T47D (cell line): ENCODE measurements around the gene SLC5A11.

ENCODE experiments used
- DNase-seq, 2 experiments: peaks; one replicate each; pipeline versions ENCODE4 v3.0.0 to v3.0.0-alpha.2; 2011 to 2012; ENCODE audit warnings: low read depth in 1 of 2, low spot score in 1 of 2
- JUND ChIP-seq: IDR thresholded peaks from 2 replicates; pipeline ENCODE4 v1.6.1; 2012; ENCODE audit warnings: low read depth
- in situ Hi-C: cut with HindIII; loops from 2 replicates; pipeline ENCODE4 v1.10.0; 2016; ENCODE audit warnings: low sequenced_read_pairs, low pct_unique_long_range_greater_than_20kb

Gene SLC5A11

GRCh38 chr16:24919536-24919935, 73.8 kb downstream of the SLC5A11 start:
- no peak for DNase-seq
- in situ Hi-C loops, result no loop called here
- no peak for TF ChIP-seq JUND

- TF ChIP-seq JUND, result no peak
- DNase-seq, result no peak
- in situ Hi-C loops, result no loop called here
Observed at GRCh38 chr16:24920568-24920967, 74.8 kb downstream of the SLC5A11 start.

- in situ Hi-C loops, result no loop called here
- DNase-seq, result no peak
- no peak for TF ChIP-seq JUND
Observed at GRCh38 chr16:24921229-24921628, 75.5 kb downstream of the SLC5A11 start.

- in situ Hi-C loops, result no loop called here
- no peak for DNase-seq
- no peak for TF ChIP-seq JUND
Observed at GRCh38 chr16:24925163-24925562, 79.4 kb downstream of the SLC5A11 start.

GRCh38 chr16:24929409-24929808, 83.6 kb downstream of the SLC5A11 start:
- in situ Hi-C loops, result no loop called here
- TF ChIP-seq JUND, result no peak
- no peak for DNase-seq

- no peak for TF ChIP-seq JUND
- in situ Hi-C loops, result no loop called here
Observed at GRCh38 chr16:24930440-24930839, 84.7 kb downstream of the SLC5A11 start.

GRCh38 chr16:24931091-24931490, 85.3 kb downstream of the SLC5A11 start:
- in situ Hi-C loops, result no loop called here
- no peak for DNase-seq
- TF ChIP-seq JUND, result no peak

More at GRCh38 chr16:24930440-24930839, 84.7 kb downstream of the SLC5A11 start:
- peak in 1 of 2 experiments; percentile 2 for DNase-seq

- no peak for TF ChIP-seq JUND
- in situ Hi-C loops, result no loop called here
- DNase-seq, result peak in 1 of 2 experiments; percentile 16
Observed at GRCh38 chr16:24935336-24935735, 89.6 kb downstream of the SLC5A11 start.

- DNase-seq, result no peak
- TF ChIP-seq JUND, result no peak
- in situ Hi-C loops, result no loop called here
Observed at GRCh38 chr16:24936151-24936550, 90.4 kb downstream of the SLC5A11 start.

GRCh38 chr16:24939224-24939623, 93.5 kb downstream of the SLC5A11 start:
- in situ Hi-C loops, result no loop called here

GRCh38 chr16:24939738-24940137, 94.0 kb downstream of the SLC5A11 start:
- DNase-seq, result no peak
- no peak for TF ChIP-seq JUND
- in situ Hi-C loops, result no loop called here

More at GRCh38 chr16:24939224-24939623, 93.5 kb downstream of the SLC5A11 start:
- TF ChIP-seq JUND, result no peak
- DNase-seq, result no peak

- no peak for DNase-seq
- no peak for TF ChIP-seq JUND
- in situ Hi-C loops, result no loop called here
Observed at GRCh38 chr16:24943471-24943870, 97.7 kb downstream of the SLC5A11 start.

GRCh38 chr16:24944206-24944605, 98.4 kb downstream of the SLC5A11 start:
- no peak for TF ChIP-seq JUND
- DNase-seq, result peak in 1 of 2 experiments; percentile 60
- in situ Hi-C loops, result no loop called here

- DNase-seq, result no peak
- in situ Hi-C loops, result no loop called here
Observed at GRCh38 chr16:24946155-24946554, 100.4 kb downstream of the SLC5A11 start.

More at GRCh38 chr16:24946155-24946554, 100.4 kb downstream of the SLC5A11 start:
- no peak for TF ChIP-seq JUND
